HG02870 (cell line): ENCODE results near the gene NYNRIN.

ENCODE experiments used
- ATAC-seq: cut with Tn5 transposase; IDR thresholded peaks from one replicate; pipeline ENCODE4 v1.9.1; 2021; ENCODE audit warnings: mild to moderate bottlenecking, moderate library complexity; ENCODE audit not compliant: unreplicated experiment

NYNRIN gene

GRCh38 chr14:24414077-24414476, 15.3 kb downstream of the NYNRIN start:
- no peak for ATAC-seq

- no peak for ATAC-seq
These were observed 16.1 kb downstream of the NYNRIN start for GRCh38 chr14:24414732-24415420.

GRCh38 chr14:24415421-24416253, 16.8 kb downstream of the NYNRIN start:
- ATAC-seq: no peak

GRCh38 chr14:24416254-24416931, 17.6 kb downstream of the NYNRIN start:
- ATAC-seq: no peak

- ATAC-seq: no peak
These were observed 18.3 kb downstream of the NYNRIN start for GRCh38 chr14:24416932-24417619.

GRCh38 chr14:24417832-24418491, 19.2 kb downstream of the NYNRIN start:
- no peak for ATAC-seq

- ATAC-seq: no peak
These were observed 19.7 kb downstream of the NYNRIN start for GRCh38 chr14:24418492-24418873.

GRCh38 chr14:24422261-24422660, 23.5 kb downstream of the NYNRIN start:
- ATAC-seq: no peak

- ATAC-seq: no peak
These were observed 24.1 kb downstream of the NYNRIN start for GRCh38 chr14:24422694-24423601.

GRCh38 chr14:24425704-24426103, 26.9 kb downstream of the NYNRIN start:
- ATAC-seq: no peak

GRCh38 chr14:24426150-24426911, 27.5 kb downstream of the NYNRIN start:
- no peak for ATAC-seq

- no peak for ATAC-seq
These were observed 28.2 kb downstream of the NYNRIN start for GRCh38 chr14:24426912-24427536.

- ATAC-seq: no peak
These were observed 29.0 kb downstream of the NYNRIN start for GRCh38 chr14:24427537-24428508.

GRCh38 chr14:24428628-24429394, 30.0 kb downstream of the NYNRIN start:
- no peak for ATAC-seq

GRCh38 chr14:24429395-24430142, 30.8 kb downstream of the NYNRIN start, which contains the start of the genes CBLN3 and KHNYN:
CBLN3 (minus strand) TSS chr14:24429668; CDS start chr14:24429054, 614 bp downstream.
KHNYN (plus strand) TSS chr14:24429954; CDS start chr14:24430731, 777 bp downstream.
- ATAC-seq: peak; percentile 81
